K562 (cell line): Measurements from ENCODE around the gene HSF5. TPM values are rescaled to one million over a fixed set of nuclear protein-coding genes. Genes with fewer than 3 reads are reported as not detected.
A peak's percentile ranks its signal among the peaks of the same experiment; 100 is the strongest.

Experiments used
- ATAC-seq: fragments of 200-7000 bp; cut with Tn5 transposase; 3 replicates; pipeline ENCODE4 v1.9.1; 2020; ENCODE audit warnings: moderate library complexity
- BruUV-seq: library from RNA; stranded (reverse); fragments of 400-500 nt; replicated peaks from 2 replicates; lab custom pipeline; 2021; lab: Mats Ljungman, UMichigan
- CTCF ChIA-PET: fragments of 300-600 bp; formaldehyde crosslinking; extraction: SDS; loops from one replicate; lab custom pipeline; 2021; ENCODE audit warnings: low intra/inter-chr PET ratio; lab: Yijun Ruan, JAX
- POLR2A ChIA-PET: fragments of 300-600, 350-650 bp; sonication (Branson Sonifier 250); formaldehyde crosslinking; extraction: SDS; loops from one replicate; lab custom pipeline; 2021; ENCODE audit warnings: antibody characterized with exemption, inconsistent platforms; lab: Yijun Ruan, JAX
- DNase-seq, 4 experiments: peaks; one replicate each; pipeline versions ENCODE4 v3.0.0 to v3.0.0-alpha.2; 2011 to 2018; ENCODE audit warnings: low spot score in 3 of 4, mixed read lengths in 3 of 4; ENCODE audit errors: extremely low read depth in 1 of 4
- FAIRE-seq: peaks from 2 replicates; lab custom pipeline; 2011; peaks lifted over from hg19 to GRCh38; lab: Jason Lieb, UNC
- H2AFZ ChIP-seq: 2 replicates; pipeline ENCODE4 v1.6.0; 2011; ENCODE audit warnings: low read depth, low read length, control low read depth, inconsistent platforms
- H3K27ac ChIP-seq: fragments of 200-600 bp; 3 replicates; pipeline ENCODE4 v1.8.0; 2011; ENCODE audit warnings: low read depth, mild to moderate bottlenecking, control low read depth, inconsistent platforms, low read length, moderate library complexity, mixed read lengths; ENCODE audit errors: extremely low read depth
- H3K27me3 ChIP-seq, 2 experiments: fragments of 300-600 bp in 1 of 2; 2 replicates in 1 of 2; 3 replicates in 1 of 2; pipeline versions ENCODE4 v1.6.0 to v1.8.0; 2011; ENCODE audit warnings: inconsistent platforms in 2 of 2, low read length in 2 of 2, mild to moderate bottlenecking in 1 of 2, mixed read lengths in 1 of 2, moderate library complexity in 1 of 2; ENCODE audit not compliant: control insufficient read depth in 2 of 2, insufficient read depth in 2 of 2
- H3K36me3 ChIP-seq: fragments of 300-600 bp; 3 replicates; pipeline ENCODE4 v1.8.0; 2011; ENCODE audit warnings: mild to moderate bottlenecking, low read length, inconsistent platforms; ENCODE audit not compliant: control insufficient read depth, insufficient read depth
- H3K4me1 ChIP-seq, 2 experiments: fragments of 200-600 bp in 1 of 2; replicated peaks in 1 of 2; 2 replicates in 1 of 2; 3 replicates in 1 of 2; pipeline versions ENCODE4 v1.5.1 to v1.8.0; 2011; ENCODE audit warnings: inconsistent platforms in 2 of 2, low read length in 2 of 2, mild to moderate bottlenecking in 1 of 2, mixed read lengths in 1 of 2, moderate library complexity in 1 of 2; ENCODE audit not compliant: control insufficient read depth in 2 of 2, insufficient read depth in 2 of 2
- H3K4me2 ChIP-seq: 2 replicates; pipeline ENCODE4 v1.6.1; 2011; ENCODE audit warnings: low read length, control low read depth, inconsistent platforms, mixed read lengths; ENCODE audit not compliant: insufficient read depth
- H3K4me3 ChIP-seq: fragments of 200-600 bp; sonication (generic), shearing (Covaris generic); 2 replicates; pipeline ENCODE4 v1.5.1; 2016; ENCODE audit warnings: control low read depth, inconsistent platforms
- H3K79me2 ChIP-seq: fragments of 200-600 bp; 3 replicates; pipeline ENCODE4 v1.8.0; 2011; ENCODE audit warnings: low read length, inconsistent platforms; ENCODE audit not compliant: control insufficient read depth, insufficient read depth
- H3K9ac ChIP-seq, 2 experiments: 2 replicates each; pipeline versions ENCODE4 v1.6.0 to v1.6.1; 2011; ENCODE audit warnings: low read depth in 2 of 2, low read length in 2 of 2, control low read depth in 1 of 2, inconsistent platforms in 1 of 2, mild to moderate bottlenecking in 1 of 2, mixed read lengths in 1 of 2; ENCODE audit not compliant: insufficient read depth in 1 of 2
- H3K9me1 ChIP-seq: one replicate; pipeline ENCODE4 v1.6.0; 2011; ENCODE audit warnings: inconsistent platforms, mild to moderate bottlenecking, low read length, moderate library complexity; ENCODE audit not compliant: control insufficient read depth, insufficient read depth
- H3K9me3 ChIP-seq: replicated peaks from 2 replicates; pipeline ENCODE4 v1.5.1; 2011; ENCODE audit warnings: low read depth, low read length, inconsistent platforms; ENCODE audit not compliant: control insufficient read depth, insufficient read depth
- H4K20me1 ChIP-seq: replicated peaks from 2 replicates; pipeline ENCODE4 v1.6.1; 2011; ENCODE audit warnings: low read length, inconsistent platforms, mixed read lengths; ENCODE audit not compliant: control insufficient read depth, insufficient read depth
- CEBPB ChIP-seq: fragments of 450-650 bp; IDR thresholded peaks from 2 replicates; pipeline ENCODE4 v1.6.1; 2016; ENCODE audit warnings: missing genetic modification characterization, missing compliant biosample characterization
- RFX1 ChIP-seq: fragments of 450-650 bp; IDR thresholded peaks from 2 replicates; pipeline ENCODE4 v1.6.1; 2016; ENCODE audit warnings: mild to moderate bottlenecking, moderate library complexity
- ZNF316 ChIP-seq: fragments of 450-650 bp; IDR thresholded peaks from 2 replicates; pipeline ENCODE4 v1.6.1; 2016
- ZNF436 ChIP-seq: fragments of 250-450, 450-650 bp; sonication (Bioruptor Pico); formaldehyde crosslinking; IDR thresholded peaks from 2 replicates; pipeline ENCODE4 v1.7.0; 2020; ENCODE audit warnings: mild to moderate bottlenecking
- WGBS: fragments of 100-300 bp; shearing (Covaris generic); methylation state at CpG from one replicate; pipeline ENCODE4 v1.1.6; 2016; ENCODE audit warnings: low coverage, mixed read lengths; ENCODE audit not compliant: insufficient coverage; ENCODE audit errors: missing lambda C conversion rate; 5-methylcytosine and 5-hydroxymethylcytosine counted together
- in situ Hi-C: fragments of 300-500 bp; cut with MboI; formaldehyde crosslinking; loops from 4 replicates; pipeline ENCODE4 v1.15.0; 2018; ENCODE audit warnings: inconsistent platforms, mixed read lengths
- intact Hi-C: fragments of 100-400 bp; cut with micrococcal nuclease; formaldehyde crosslinking; loops from 2 replicates; pipeline ENCODE4 v1.14.2; 2022
- polyA plus RNA-seq, 8 experiments: library from polyadenylated mRNA; depleted of rRNA in 4 of 8; stranded (reverse) in 5 of 8; unstranded in 3 of 8; fragments of >200 nt; fragmentation: Nextera tagmentation in 2 of 8; fragmentation: Illumina TruSeq in 1 of 8; extraction: Ambion mirVana in 2 of 8; extraction: Trizol in 1 of 8; gene quantifications; 2 replicates each; pipeline versions ENCODE4 v1.2.1 to v1.2.3, GENCODE V29; 2011 to 2014; ENCODE audit warnings: inconsistent platforms in 1 of 8, missing spikeins in 1 of 8
- total RNA-seq, 7 experiments: library from RNA; depleted of rRNA in 6 of 7; stranded (reverse); fragments of >200 nt in 6 of 7; fragmentation: Illumina TruSeq in 2 of 7; extraction: Trizol in 2 of 7; gene quantifications; 2 replicates each; pipeline versions ENCODE4 v1.2.1 to v1.2.3, GENCODE V29; 2011 to 2021; ENCODE audit warnings: low replicate concordance in 1 of 7

The HSF5 gene
- total and polyA plus RNA-seq, 9 of the 15 experiments (the other 6 are each of a cell fraction or from before 2014, with no cell fraction given), result 0.04 TPM; not detected in 8

DNA sequence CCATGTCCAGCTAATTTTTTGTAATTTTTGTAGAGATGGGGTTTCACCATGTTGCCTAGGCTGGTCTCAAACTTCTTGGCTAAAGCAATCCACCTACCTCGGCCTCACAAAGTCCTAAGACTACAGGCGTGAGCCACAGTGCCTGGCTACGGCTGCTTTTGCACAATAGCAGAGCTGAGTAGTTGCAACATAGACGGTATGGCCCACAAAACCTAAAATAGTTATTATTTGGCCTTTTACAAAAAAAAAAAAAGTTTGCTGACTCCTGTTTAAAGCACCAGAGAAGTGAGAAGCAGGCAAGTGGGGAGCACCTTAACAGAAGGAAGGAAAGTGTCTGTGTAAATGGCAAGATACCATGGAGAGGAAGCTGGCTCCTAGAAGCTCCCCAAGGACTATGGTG lies 5.3 kb upstream of the HSF5 start:
- ATAC-seq (no peak), DNase-seq (no peak), FAIRE-seq (no peak)
- H4K20me1 ChIP-seq, result peaks cover 5% of the 10 kb centered on the region; the same call in 1 of the 2 replicates
- H3K27ac ChIP-seq, result peak overlapping the region; percentile 77; the same call in 2 of the 3 replicates
- H3K27me3 ChIP-seq, result no peaks in the 10 kb centered on the region
- no peaks in the 10 kb centered on the region for H3K9me3 ChIP-seq
- H3K79me2 ChIP-seq, result no peaks in the 10 kb centered on the region
- no peak overlapping the region for H3K4me3 ChIP-seq
- intact Hi-C loops, result no loop called here
- ChIA-PET CTCF (no interaction called here), POLR2A (interaction anchor here (0.6 to 3.3 kb wide), 9 partner anchors 11 to 431 kb away, joined by 3 to 26 read pairs (median 7); partner anchors contain the start of gene RNF43)
- no peak overlapping the region for H2AFZ ChIP-seq
- TF ChIP-seq ZNF316, result 0 out of 2 replicates have a peak, but pooled peaks have one; percentile 3
- no peak for TF ChIP-seq ZNF436 (CRISPR knock-in tag)
- no peak for TF ChIP-seq RFX1
- 0 out of 2 replicates have a peak, but pooled peaks have one; percentile 13 for TF ChIP-seq CEBPB (tag)
- BruUV-seq, result no TSS peak
- H3K9ac ChIP-seq, result no peak overlapping the region
- peaks cover 90% of the 10 kb centered on the region for H3K36me3 ChIP-seq
- in situ Hi-C loops, result no loop called here
- H3K4me2 ChIP-seq, result no peak overlapping the region
- no peaks in the 10 kb centered on the region for H3K9me1 ChIP-seq
- 95% methylated on average over 4 of the region's 4 CpGs for WGBS
- peaks cover 13 to 16% of the 10 kb centered on the region in 2 experiments; a peak in 4 of 5 replicates for H3K4me1 ChIP-seq
